Natural killer cell (primary cell): ENCODE measurements around the gene ROR1. TPM values are rescaled to one million over a fixed set of nuclear protein-coding genes. Genes with fewer than 3 reads are reported as not detected.

ENCODE experiments used
- ATAC-seq, 3 donors: fragments of 150-1000 bp in 2 of 3; fragments of 200-7000 bp in 1 of 3; cut with Tn5 transposase; 1 replicate in 1 of 3; 2 replicates in 2 of 3; pipeline ENCODE4 v1.10.0; 2021; ENCODE audit warnings: mild to moderate bottlenecking in 2 of 3, moderate library complexity in 2 of 3
- DNase-seq, 2 donors: peaks; one replicate each; pipeline versions ENCODE4 v3.0.0 to v3.0.0-alpha.2; 2013 to 2021; ENCODE audit warnings: mixed read lengths in 1 of 2
- H3K27ac ChIP-seq: one replicate; pipeline ENCODE4 v1.5.1; 2013; ENCODE audit warnings: mild to moderate bottlenecking, low read length
- H3K27me3 ChIP-seq: one replicate; pipeline ENCODE4 v1.6.1; 2013; ENCODE audit warnings: low read length; ENCODE audit not compliant: control insufficient read depth, insufficient read depth
- H3K36me3 ChIP-seq: one replicate; pipeline ENCODE4 v1.6.1; 2013; ENCODE audit warnings: low read length; ENCODE audit not compliant: control insufficient read depth, insufficient read depth
- H3K4me1 ChIP-seq: one replicate; pipeline ENCODE4 v1.6.1; 2013; ENCODE audit warnings: low read length; ENCODE audit not compliant: control insufficient read depth, insufficient read depth
- H3K4me3 ChIP-seq: one replicate; pipeline ENCODE4 v1.5.1; 2013; ENCODE audit warnings: low read length
- H3K9me3 ChIP-seq: one replicate; pipeline ENCODE4 v1.6.1; 2013; ENCODE audit warnings: low read length; ENCODE audit not compliant: control insufficient read depth, insufficient read depth
- H3K27ac Mint-ChIP-seq, 2 donors: one replicate each; pipeline ENCODE4 v1.8.0; 2022; ENCODE audit warnings: mild to moderate bottlenecking in 2 of 2, mixed read lengths in 2 of 2, moderate library complexity in 1 of 2
- H3K27me3 Mint-ChIP-seq, 2 donors: one replicate each; pipeline ENCODE4 v1.8.0; 2022; ENCODE audit warnings: low read depth in 2 of 2, mixed read lengths in 2 of 2
- H3K36me3 Mint-ChIP-seq: one replicate; pipeline ENCODE4 v1.8.0; 2022; ENCODE audit warnings: mixed read lengths
- H3K4me1 Mint-ChIP-seq, 2 donors: one replicate each; pipeline ENCODE4 v1.8.0; 2022; ENCODE audit warnings: mixed read lengths in 2 of 2
- H3K4me3 Mint-ChIP-seq: one replicate; pipeline ENCODE4 v1.8.0; 2022; ENCODE audit warnings: mild to moderate bottlenecking, moderate library complexity, mixed read lengths
- H3K9me3 Mint-ChIP-seq, 2 donors: one replicate each; pipeline ENCODE4 v1.8.0; 2022; ENCODE audit warnings: mixed read lengths in 2 of 2
- WGBS: methylation state at CpG from one replicate; pipeline ENCODE4 v1.1.7; 2013; ENCODE audit warnings: missing lambda C conversion rate; ENCODE audit not compliant: insufficient coverage; 5-methylcytosine and 5-hydroxymethylcytosine counted together
- intact Hi-C: fragments of 100-400 bp; cut with micrococcal nuclease; formaldehyde crosslinking; loops from one replicate; pipeline ENCODE4 v1.14.2; 2022
- total RNA-seq, 4 donors: library from RNA; stranded (reverse); fragments of 120-200 nt in 1 of 4; gene quantifications; one replicate each; pipeline versions ENCODE4 v1.2.3 to v1.2.4, GENCODE V29; 2013 to 2022
- TF ChIP-seq, protein P1 (sequence below): fragments of 200-600 bp; IDR thresholded peaks from one replicate; pipeline ENCODE4 v1.8.0; 2022; ENCODE audit warnings: antibody characterized with exemption

The ROR1 gene
- total RNA-seq, 3 donors from 2014 or later (not counting 1 experiment from before 2014, with no cell fraction given): 0.05 to 0.35 (median 0.27) TPM

DNA sequence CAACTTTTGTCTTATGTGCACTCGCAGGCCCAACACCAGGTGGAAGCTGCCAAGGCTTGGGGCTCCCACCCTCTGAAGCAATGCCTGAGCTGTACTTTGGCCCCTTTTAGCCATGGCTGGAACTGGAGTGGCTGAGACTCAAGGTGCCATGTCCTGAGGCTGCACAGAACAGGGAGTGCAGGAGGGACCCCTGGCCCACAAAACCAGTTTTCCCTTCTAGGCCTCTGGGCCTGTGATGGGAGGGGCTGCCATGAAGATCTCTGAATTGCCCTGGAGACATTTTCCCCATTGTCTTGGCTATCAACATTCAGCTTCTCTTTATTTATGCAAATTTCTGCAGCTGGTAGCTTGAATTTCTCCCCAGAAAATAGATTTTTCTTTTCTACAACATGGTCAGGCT, 57.6 kb downstream of the ROR1 start:
- Mint-ChIP-seq H3K9me3 (peaks cover 0 to under 1% of the 10 kb centered on the region in 2 donors), H3K27me3 (peaks cover 15 to 32% of the 10 kb centered on the region in 2 donors), H3K4me1 (no peaks in the 10 kb centered on the region), H3K36me3 (no peaks in the 10 kb centered on the region), H3K4me3 (no peak overlapping the region), H3K27ac (no peak overlapping the region)
- H3K4me1 ChIP-seq: no peaks in the 10 kb centered on the region
- H3K27me3 ChIP-seq: no peaks in the 10 kb centered on the region
- no peaks in the 10 kb centered on the region for H3K36me3 ChIP-seq
- no peak overlapping the region for H3K27ac ChIP-seq
- intact Hi-C loops: no loop called here
- DNase-seq (no peak), ATAC-seq (no peak)
- H3K9me3 ChIP-seq: no peaks in the 10 kb centered on the region
- H3K4me3 ChIP-seq: no peak overlapping the region
- 90% methylated on average over 1 of the region's 1 CpG for WGBS
- TF ChIP-seq, protein P1, sequence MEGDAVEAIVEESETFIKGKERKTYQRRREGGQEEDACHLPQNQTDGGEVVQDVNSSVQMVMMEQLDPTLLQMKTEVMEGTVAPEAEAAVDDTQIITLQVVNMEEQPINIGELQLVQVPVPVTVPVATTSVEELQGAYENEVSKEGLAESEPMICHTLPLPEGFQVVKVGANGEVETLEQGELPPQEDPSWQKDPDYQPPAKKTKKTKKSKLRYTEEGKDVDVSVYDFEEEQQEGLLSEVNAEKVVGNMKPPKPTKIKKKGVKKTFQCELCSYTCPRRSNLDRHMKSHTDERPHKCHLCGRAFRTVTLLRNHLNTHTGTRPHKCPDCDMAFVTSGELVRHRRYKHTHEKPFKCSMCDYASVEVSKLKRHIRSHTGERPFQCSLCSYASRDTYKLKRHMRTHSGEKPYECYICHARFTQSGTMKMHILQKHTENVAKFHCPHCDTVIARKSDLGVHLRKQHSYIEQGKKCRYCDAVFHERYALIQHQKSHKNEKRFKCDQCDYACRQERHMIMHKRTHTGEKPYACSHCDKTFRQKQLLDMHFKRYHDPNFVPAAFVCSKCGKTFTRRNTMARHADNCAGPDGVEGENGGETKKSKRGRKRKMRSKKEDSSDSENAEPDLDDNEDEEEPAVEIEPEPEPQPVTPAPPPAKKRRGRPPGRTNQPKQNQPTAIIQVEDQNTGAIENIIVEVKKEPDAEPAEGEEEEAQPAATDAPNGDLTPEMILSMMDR: no peak

DNA sequence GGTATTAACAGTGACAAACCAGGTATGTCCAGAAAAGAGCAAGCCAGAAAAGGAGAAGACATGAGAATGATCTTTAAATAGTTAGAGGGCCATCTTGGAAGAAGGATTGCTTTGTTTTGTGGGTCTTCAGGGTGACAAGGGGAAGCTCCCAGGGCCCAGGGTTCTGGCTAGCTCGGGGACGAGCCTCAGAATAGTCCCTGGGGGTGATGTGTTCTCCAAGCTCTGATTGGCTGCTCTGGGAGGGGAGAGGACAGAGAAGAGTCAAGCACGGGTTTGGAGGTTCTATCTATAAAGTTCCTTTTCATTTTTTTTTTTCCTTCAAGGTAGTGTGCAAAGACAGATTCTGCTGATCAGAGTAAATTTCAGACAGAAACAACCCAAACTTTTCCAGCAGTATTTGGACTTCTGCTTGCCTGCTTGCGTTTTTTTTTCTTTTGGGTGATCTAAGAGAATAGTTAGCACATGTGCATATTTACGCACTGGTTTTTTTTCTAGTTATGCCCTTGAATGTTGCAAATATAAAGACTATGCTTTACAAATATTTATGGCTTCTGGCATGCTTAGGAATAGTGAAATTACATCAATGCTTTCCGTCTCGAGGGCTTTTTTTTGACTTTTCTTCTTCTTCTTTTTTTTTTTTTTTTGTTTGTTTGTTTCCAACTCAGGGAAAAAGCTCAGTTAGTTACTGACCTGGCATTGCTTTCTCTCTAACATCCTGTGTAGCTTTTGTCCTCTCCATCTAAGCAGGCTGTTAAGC, 59.7 kb downstream of the ROR1 start:
- intact Hi-C loops: no loop called here
- Histone ChIP-seq H3K27ac (no peak overlapping the region), H3K4me1 (no peaks in the 10 kb centered on the region), H3K27me3 (no peaks in the 10 kb centered on the region), H3K36me3 (no peaks in the 10 kb centered on the region), H3K9me3 (no peaks in the 10 kb centered on the region), H3K4me3 (no peak overlapping the region)
- no peaks in the 10 kb centered on the region for H3K4me1 Mint-ChIP-seq
- peaks cover 11 to 22% of the 10 kb centered on the region in 2 donors for H3K27me3 Mint-ChIP-seq
- WGBS: 77% methylated on average over 5 of the region's 7 CpGs
- no peaks in the 10 kb centered on the region for H3K9me3 Mint-ChIP-seq
- ATAC-seq (peak in 1 of 3 donors; percentile 6), DNase-seq (no peak)
- H3K27ac Mint-ChIP-seq: no peak overlapping the region
- H3K36me3 Mint-ChIP-seq: no peaks in the 10 kb centered on the region
- H3K4me3 Mint-ChIP-seq: no peak overlapping the region
- TF ChIP-seq, protein P1: no peak

DNA sequence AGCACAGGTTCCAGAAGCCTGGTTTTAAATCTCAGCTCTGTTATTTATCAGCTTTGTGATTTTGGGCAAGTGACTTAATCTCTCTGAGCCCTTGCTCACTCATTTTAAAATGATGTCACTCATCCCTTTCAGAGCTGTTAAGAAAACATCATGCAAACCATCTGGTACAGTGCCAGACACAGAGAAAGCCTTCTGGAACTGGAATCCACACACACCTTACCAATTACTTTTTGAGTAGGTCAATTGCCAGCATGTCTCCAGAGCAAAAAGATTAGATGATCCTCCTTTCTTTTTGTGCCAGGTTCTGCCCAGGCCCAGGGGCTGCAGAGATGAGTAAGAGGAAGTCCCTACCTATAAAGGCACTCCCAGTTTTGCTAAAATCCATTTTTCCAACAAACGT, 61.3 kb downstream of the ROR1 start:
- Mint-ChIP-seq H3K4me1 (no peaks in the 10 kb centered on the region), H3K27me3 (peaks cover 2 to 16% of the 10 kb centered on the region in 2 donors), H3K4me3 (no peak overlapping the region), H3K36me3 (no peaks in the 10 kb centered on the region), H3K9me3 (no peaks in the 10 kb centered on the region), H3K27ac (no peak overlapping the region)
- no peak overlapping the region for H3K27ac ChIP-seq
- H3K36me3 ChIP-seq: no peaks in the 10 kb centered on the region
- ATAC-seq (no peak), DNase-seq (no peak)
- WGBS: 71% methylated on average over 1 of the region's 1 CpG
- no peaks in the 10 kb centered on the region for H3K4me1 ChIP-seq
- TF ChIP-seq, protein P1: no peak
- no peak overlapping the region for H3K4me3 ChIP-seq
- H3K27me3 ChIP-seq: no peaks in the 10 kb centered on the region
- intact Hi-C loops: no loop called here
- H3K9me3 ChIP-seq: no peaks in the 10 kb centered on the region

DNA sequence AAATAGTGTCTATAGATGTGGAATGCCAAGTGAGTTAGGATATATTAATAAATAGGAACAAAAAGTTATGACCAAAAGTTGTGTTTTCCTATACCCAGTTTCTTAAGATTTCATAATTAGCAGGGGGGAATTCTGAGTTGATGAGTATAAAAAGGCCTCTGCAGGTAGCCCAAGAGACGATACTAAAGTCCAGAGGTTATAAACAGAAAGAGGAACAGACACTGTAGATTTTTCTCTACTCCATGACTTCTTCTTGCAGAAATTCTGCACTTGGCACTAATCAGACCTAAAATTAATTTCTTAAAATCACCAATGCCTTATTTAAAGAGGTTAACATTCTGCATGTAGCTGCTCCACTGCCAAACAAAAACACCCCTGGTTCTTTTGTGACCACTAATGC, 62.6 kb downstream of the ROR1 start:
- H3K9me3 Mint-ChIP-seq: no peaks in the 10 kb centered on the region
- peaks cover 2 to 16% of the 10 kb centered on the region in 2 donors for H3K27me3 Mint-ChIP-seq
- no peaks in the 10 kb centered on the region for H3K4me1 ChIP-seq
- H3K27ac Mint-ChIP-seq: no peak overlapping the region
- ATAC-seq (no peak), DNase-seq (no peak)
- TF ChIP-seq, protein P1: no peak
- no peaks in the 10 kb centered on the region for H3K36me3 ChIP-seq
- H3K4me3 Mint-ChIP-seq: no peak overlapping the region
- no peaks in the 10 kb centered on the region for H3K4me1 Mint-ChIP-seq
- H3K27me3 ChIP-seq: no peaks in the 10 kb centered on the region
- H3K27ac ChIP-seq: no peak overlapping the region
- H3K4me3 ChIP-seq: no peak overlapping the region
- WGBS: 54% methylated on average over 1 of the region's 1 CpG
- intact Hi-C loops: no loop called here
- no peaks in the 10 kb centered on the region for H3K9me3 ChIP-seq
- no peaks in the 10 kb centered on the region for H3K36me3 Mint-ChIP-seq
